HFF-Myc (cell line): ENCODE results near the gene FABP6.

Experiments
- DNase-seq: peaks from one replicate; pipeline ENCODE4 v3.0.0-alpha.2; 2011; ENCODE audit warnings: low read depth; ENCODE audit errors: extremely low read depth
- H3K4me3 ChIP-seq: replicated peaks from 2 replicates; pipeline ENCODE4 v1.5.1; 2011; ENCODE audit warnings: low read depth, mild to moderate bottlenecking, control low read depth, low read length
- CTCF ChIP-seq: IDR thresholded peaks from 2 replicates; pipeline ENCODE4 v1.5.1; 2012; ENCODE audit warnings: mild to moderate bottlenecking, low read depth, low read length, control low read depth; ENCODE audit errors: missing control alignments

FABP6 gene

GRCh38 chr5:160272889-160273288 is 43.6 kb downstream of the FABP6 start:
- no peak overlapping the region for H3K4me3 ChIP-seq
- no peak for DNase-seq
- TF ChIP-seq CTCF, result no peak

GRCh38 chr5:160274483-160274931 is 45.2 kb downstream of the FABP6 start:
- H3K4me3 ChIP-seq, result no peak overlapping the region
- no peak for DNase-seq
- TF ChIP-seq CTCF, result no peak

- TF ChIP-seq CTCF, result no peak
- DNase-seq, result no peak
- no peak overlapping the region for H3K4me3 ChIP-seq
Measured at GRCh38 chr5:160278343-160278742, 49.0 kb downstream of the FABP6 start.

- H3K4me3 ChIP-seq, result no peak overlapping the region
- no peak for DNase-seq
- TF ChIP-seq CTCF, result no peak
Measured at GRCh38 chr5:160280384-160281095, 51.2 kb downstream of the FABP6 start.

- no peak overlapping the region for H3K4me3 ChIP-seq
- DNase-seq, result no peak
- TF ChIP-seq CTCF, result no peak
Measured at GRCh38 chr5:160281275-160281674, 52.0 kb downstream of the FABP6 start.

GRCh38 chr5:160284291-160284873 is 55.1 kb downstream of the FABP6 start:
- no peak for TF ChIP-seq CTCF
- DNase-seq, result no peak
- no peak overlapping the region for H3K4me3 ChIP-seq

GRCh38 chr5:160285316-160285715 is 56.0 kb downstream of the FABP6 start:
- no peak overlapping the region for H3K4me3 ChIP-seq
- TF ChIP-seq CTCF, result no peak
- no peak for DNase-seq
